Bronchial epithelial cell (primary cell): ENCODE results near the gene CLGN. TPM values are rescaled to one million over a fixed set of nuclear protein-coding genes. Genes with fewer than 3 reads are reported as not detected.
"Not testable (repeated sequence)": the region's sequence is repeated elsewhere in the genome, so short reads cannot be mapped to it uniquely, and the experiment has no call there.

Source experiments
- DNase-seq: peaks from one replicate; pipeline ENCODE4 v3.0.0-alpha.2; 2010; ENCODE audit warnings: low read depth
- FAIRE-seq: peaks from 2 replicates; lab custom pipeline; 2011; peaks lifted over from hg19 to GRCh38; lab: Jason Lieb, UNC
- H3K27me3 ChIP-seq: 2 replicates; pipeline ENCODE4 v1.5.1; 2011; ENCODE audit warnings: low read length; ENCODE audit not compliant: control insufficient read depth, insufficient read depth
- H3K36me3 ChIP-seq: 2 replicates; pipeline ENCODE4 v1.5.1; 2011; ENCODE audit warnings: low read length; ENCODE audit not compliant: control insufficient read depth, insufficient read depth
- H3K4me3 ChIP-seq: 2 replicates; pipeline ENCODE4 v1.5.1; 2011; ENCODE audit warnings: mild to moderate bottlenecking, low read depth, low read length, control low read depth
- CTCF ChIP-seq: IDR thresholded peaks from 2 replicates; pipeline ENCODE4 v1.5.1; 2011; ENCODE audit warnings: mild to moderate bottlenecking, moderate library complexity, low read length, control low read depth, inconsistent platforms; ENCODE audit not compliant: insufficient read depth, severe bottlenecking
- total RNA-seq: library from RNA; depleted of rRNA; stranded (reverse); fragments of >200 nt; gene quantifications from 2 replicates; pipeline ENCODE4 v1.2.1, GENCODE V29; 2014

Gene CLGN
- total RNA-seq, 1 donor from 2014 or later = 78.5 TPM

- H3K36me3 ChIP-seq = no peaks in the 10 kb centered on the region
- no peaks in the 10 kb centered on the region for H3K27me3 ChIP-seq
- DNase-seq (peak; percentile 45), FAIRE-seq (no peak)
- H3K4me3 ChIP-seq = peak overlapping the region; percentile 53
- no peak for TF ChIP-seq CTCF
Observed at GRCh38 chr4:140427919-140428471, 547 bp upstream of the CLGN start.

- no peaks in the 10 kb centered on the region for H3K36me3 ChIP-seq
- no peaks in the 10 kb centered on the region for H3K27me3 ChIP-seq
- H3K4me3 ChIP-seq = peak overlapping the region; percentile 53
- TF ChIP-seq CTCF = no peak
- DNase-seq = no peak
- FAIRE-seq = no peak
Observed at GRCh38 chr4:140426610-140427105, 790 bp downstream of the CLGN start.

GRCh38 chr4:140423106-140423505, 4.3 kb downstream of the CLGN start:
- no peaks in the 10 kb centered on the region for H3K27me3 ChIP-seq
- FAIRE-seq (no peak), DNase-seq (peak; percentile 52)
- no peak overlapping the region for H3K4me3 ChIP-seq
- H3K36me3 ChIP-seq = no peaks in the 10 kb centered on the region
- TF ChIP-seq CTCF = no peak

GRCh38 chr4:140413130-140413969, 14.1 kb downstream of the CLGN start:
- FAIRE-seq, H3K27me3 ChIP-seq: not testable (repeated sequence)

GRCh38 chr4:140408974-140409373, 18.5 kb downstream of the CLGN start:
- FAIRE-seq (no peak), DNase-seq (no peak)
- no peak for TF ChIP-seq CTCF
- H3K4me3 ChIP-seq = no peak overlapping the region
- H3K36me3 ChIP-seq = no peaks in the 10 kb centered on the region
- no peaks in the 10 kb centered on the region for H3K27me3 ChIP-seq

More at GRCh38 chr4:140413130-140413969, 14.1 kb downstream of the CLGN start:
- not testable (repeated sequence) for H3K4me3 ChIP-seq, DNase-seq, H3K36me3 ChIP-seq

- no peak for DNase-seq
- Histone ChIP-seq H3K27me3 (no peaks in the 10 kb centered on the region), H3K36me3 (no peaks in the 10 kb centered on the region), H3K4me3 (no peak overlapping the region)
- FAIRE-seq = no peak
- TF ChIP-seq CTCF = no peak
Observed at GRCh38 chr4:140406292-140406691, 21.2 kb downstream of the CLGN start.
